Cardiac muscle cell (in vitro differentiated cells and primary cell): ENCODE results near the gene NCCRP1. TPM values are rescaled to one million over a fixed set of nuclear protein-coding genes. Genes with fewer than 3 reads are reported as not detected.

Source experiments
- DNase-seq, 2 donors: peaks; one replicate each; pipeline versions ENCODE4 v3.0.0 to v3.0.0-alpha.2; 2010 to 2017; ENCODE audit warnings: low read depth in 1 of 2, low spot score in 1 of 2
- H3K27ac ChIP-seq: fragments of 200-600 bp; sonication (generic); 2 replicates; pipeline ENCODE4 v1.5.1; 2016
- H3K27me3 ChIP-seq: fragments of 200-600 bp; sonication (generic); 2 replicates; pipeline ENCODE4 v1.6.0; 2016; ENCODE audit warnings: control low read depth
- H3K36me3 ChIP-seq: fragments of 200-600 bp; sonication (generic); 2 replicates; pipeline ENCODE4 v1.5.1; 2016; ENCODE audit warnings: control low read depth
- H3K4me1 ChIP-seq: fragments of 200-600 bp; sonication (generic); 2 replicates; pipeline ENCODE4 v1.8.1; 2017; ENCODE audit warnings: low read depth, mild to moderate bottlenecking, mixed run types
- H3K4me3 ChIP-seq: fragments of 200-600 bp; sonication (generic); 2 replicates; pipeline ENCODE4 v1.5.1; 2016; ENCODE audit warnings: mild to moderate bottlenecking
- H3K9me3 ChIP-seq: fragments of 200-600 bp; sonication (generic); 2 replicates; pipeline ENCODE4 v1.5.1; 2017; ENCODE audit warnings: low read depth, mild to moderate bottlenecking, control low read depth
- polyA plus RNA-seq: library from polyadenylated mRNA; unstranded; fragments of >200 nt; fragmentation: Nextera tagmentation; extraction: Ambion mirVana; gene quantifications from 2 replicates; pipeline ENCODE4 v1.2.1, GENCODE V29; 2016
- total RNA-seq: library from RNA; depleted of rRNA; stranded (reverse); fragments of >200 nt; gene quantifications from 2 replicates; pipeline ENCODE4 v1.2.3, GENCODE V29; 2016
- TF ChIP-seq, protein P1 (sequence below): IDR thresholded peaks from 2 replicates; pipeline ENCODE4 v1.5.1; 2012; ENCODE audit warnings: low read depth, mild to moderate bottlenecking, low read length

Gene NCCRP1
- total and polyA plus RNA-seq, 2 experiments from 2014 or later, result 10.0 to 16.1 TPM

DNA sequence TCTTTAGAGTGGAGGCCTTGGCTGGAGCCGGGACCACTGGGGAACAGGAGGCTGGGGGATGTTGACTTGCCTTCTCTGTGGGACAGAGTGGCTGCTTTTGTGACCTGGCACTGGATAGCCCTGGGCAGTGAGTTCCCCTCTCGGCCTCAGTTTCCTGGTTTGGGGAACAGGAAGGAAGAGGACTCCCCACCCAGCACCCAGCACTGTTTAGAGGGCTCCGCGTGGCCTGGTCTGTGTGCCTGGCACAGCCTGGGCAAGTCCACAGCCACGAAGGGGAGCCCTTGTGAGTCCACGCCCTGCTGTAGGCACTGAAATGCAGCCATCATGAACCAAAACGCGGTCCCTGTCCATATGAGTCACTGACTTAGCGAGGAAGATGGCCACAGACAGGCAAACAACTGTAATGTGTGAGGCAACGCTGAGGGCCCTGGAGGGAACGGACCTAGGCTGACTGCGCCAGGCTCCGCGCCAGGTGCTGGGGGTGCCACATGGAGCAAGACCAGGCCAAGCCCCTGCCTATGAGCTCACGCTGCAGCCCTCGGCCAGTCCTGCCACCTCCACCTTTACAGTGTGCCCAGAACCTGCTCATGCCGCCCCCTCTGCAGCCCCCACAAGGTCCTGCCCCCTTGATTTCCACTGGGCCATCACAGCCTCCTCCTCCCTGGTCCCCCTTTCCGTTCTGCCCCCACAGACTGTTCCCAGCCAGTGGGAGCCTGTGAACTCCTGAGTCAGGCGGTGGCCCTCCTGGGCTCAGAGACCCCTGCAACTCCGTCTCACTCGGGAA, 35.7 kb upstream of the NCCRP1 start:
- H3K9me3 ChIP-seq, result no peaks in the 10 kb centered on the region
- H3K4me3 ChIP-seq, result no peak overlapping the region
- no peak overlapping the region for H3K27ac ChIP-seq
- peaks cover 14% of the 10 kb centered on the region for H3K4me1 ChIP-seq
- H3K27me3 ChIP-seq, result no peaks in the 10 kb centered on the region
- peak in 1 of 2 donors; percentile 21 for DNase-seq
- H3K36me3 ChIP-seq, result no peaks in the 10 kb centered on the region
- TF ChIP-seq, protein P1, sequence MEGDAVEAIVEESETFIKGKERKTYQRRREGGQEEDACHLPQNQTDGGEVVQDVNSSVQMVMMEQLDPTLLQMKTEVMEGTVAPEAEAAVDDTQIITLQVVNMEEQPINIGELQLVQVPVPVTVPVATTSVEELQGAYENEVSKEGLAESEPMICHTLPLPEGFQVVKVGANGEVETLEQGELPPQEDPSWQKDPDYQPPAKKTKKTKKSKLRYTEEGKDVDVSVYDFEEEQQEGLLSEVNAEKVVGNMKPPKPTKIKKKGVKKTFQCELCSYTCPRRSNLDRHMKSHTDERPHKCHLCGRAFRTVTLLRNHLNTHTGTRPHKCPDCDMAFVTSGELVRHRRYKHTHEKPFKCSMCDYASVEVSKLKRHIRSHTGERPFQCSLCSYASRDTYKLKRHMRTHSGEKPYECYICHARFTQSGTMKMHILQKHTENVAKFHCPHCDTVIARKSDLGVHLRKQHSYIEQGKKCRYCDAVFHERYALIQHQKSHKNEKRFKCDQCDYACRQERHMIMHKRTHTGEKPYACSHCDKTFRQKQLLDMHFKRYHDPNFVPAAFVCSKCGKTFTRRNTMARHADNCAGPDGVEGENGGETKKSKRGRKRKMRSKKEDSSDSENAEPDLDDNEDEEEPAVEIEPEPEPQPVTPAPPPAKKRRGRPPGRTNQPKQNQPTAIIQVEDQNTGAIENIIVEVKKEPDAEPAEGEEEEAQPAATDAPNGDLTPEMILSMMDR, result no peak

DNA sequence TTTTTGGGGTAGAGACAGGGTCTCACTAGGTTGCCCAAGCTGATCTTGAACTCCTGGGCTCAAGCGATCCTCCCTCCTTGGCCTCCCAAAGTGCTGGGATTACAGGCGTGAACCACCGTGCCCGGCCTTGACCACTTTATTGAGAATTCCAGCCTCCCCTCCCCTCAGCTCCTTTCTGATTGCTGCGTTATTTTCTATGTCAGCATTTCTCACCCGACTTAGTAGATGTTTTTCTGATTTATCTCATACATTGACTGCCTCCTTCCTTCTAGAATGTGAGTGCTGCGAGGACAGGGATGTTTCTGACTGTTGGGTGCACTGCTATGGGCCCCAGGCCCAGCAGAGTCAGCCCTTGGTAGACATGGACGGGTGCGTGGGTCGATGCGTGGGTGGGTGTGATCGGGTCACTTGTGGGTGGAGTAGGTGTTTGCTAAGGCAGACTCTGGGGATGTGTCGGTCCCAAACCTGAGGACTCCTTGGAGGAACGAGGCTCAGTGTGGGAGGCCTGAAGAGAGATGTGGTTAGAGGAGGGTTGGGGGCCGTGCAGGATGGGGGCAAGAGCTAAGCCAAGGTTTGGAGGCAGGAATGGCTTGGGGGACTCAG, 34.2 kb upstream of the NCCRP1 start:
- Histone ChIP-seq H3K9me3 (no peaks in the 10 kb centered on the region), H3K27me3 (no peaks in the 10 kb centered on the region), H3K4me1 (peaks cover 16% of the 10 kb centered on the region)

DNA sequence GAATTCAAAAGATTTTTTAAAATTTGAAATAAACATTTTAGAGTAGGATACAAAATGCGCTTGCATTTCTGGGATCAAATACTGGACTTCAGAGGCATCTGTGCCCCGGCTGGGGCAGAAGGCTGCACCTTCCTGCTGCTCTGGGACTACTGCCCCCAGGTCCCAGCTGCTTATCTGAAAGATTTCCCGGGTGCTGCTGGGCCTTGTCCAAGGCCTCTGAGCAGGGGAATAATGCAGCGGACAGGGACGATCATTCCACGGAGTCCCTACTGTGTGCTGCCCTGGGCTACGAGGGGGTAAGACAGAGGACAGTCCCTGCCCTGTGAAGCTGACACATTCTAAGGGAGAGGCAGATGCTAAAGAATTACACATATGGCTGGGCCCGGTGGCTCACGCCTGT, 33.1 kb upstream of the NCCRP1 start:
- H3K27ac ChIP-seq, result no peak overlapping the region

More for the DNA sequence above, 34.2 kb upstream of the NCCRP1 start:
- TF ChIP-seq, protein P1, result no peak
- DNase-seq, result no peak
- no peak overlapping the region for H3K4me3 ChIP-seq
- no peak overlapping the region for H3K27ac ChIP-seq
- no peaks in the 10 kb centered on the region for H3K36me3 ChIP-seq

DNA sequence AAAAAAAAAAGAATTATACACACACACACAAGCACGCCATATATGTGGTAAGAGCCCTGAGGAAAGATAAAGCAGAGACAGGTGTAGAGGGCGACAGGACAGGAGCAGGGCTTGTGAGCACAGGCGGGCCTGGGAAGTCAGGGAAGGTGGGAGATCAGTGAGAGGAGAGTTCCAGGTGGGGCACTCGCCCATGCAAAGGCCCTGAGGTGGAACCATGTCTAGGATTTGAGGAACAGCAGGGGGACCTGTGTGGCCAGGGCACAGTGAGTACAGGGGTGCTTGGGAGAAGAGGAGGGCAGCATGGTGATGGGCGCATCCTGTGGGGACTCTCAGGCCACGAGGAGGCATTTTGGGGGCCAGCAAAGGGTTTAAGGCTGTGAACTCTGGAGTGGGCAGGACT, 32.5 kb upstream of the NCCRP1 start:
- Histone ChIP-seq H3K4me3 (no peak overlapping the region), H3K27me3 (no peaks in the 10 kb centered on the region), H3K4me1 (peaks cover 14% of the 10 kb centered on the region), H3K36me3 (no peaks in the 10 kb centered on the region), H3K9me3 (no peaks in the 10 kb centered on the region), H3K27ac (no peak overlapping the region)
- TF ChIP-seq, protein P1, result no peak
- no peak for DNase-seq

More for the DNA sequence above, 33.1 kb upstream of the NCCRP1 start:
- peaks cover 14% of the 10 kb centered on the region for H3K4me1 ChIP-seq
- no peak for DNase-seq
- no peak overlapping the region for H3K4me3 ChIP-seq
- TF ChIP-seq, protein P1, result no peak
- no peaks in the 10 kb centered on the region for H3K9me3 ChIP-seq
- no peaks in the 10 kb centered on the region for H3K27me3 ChIP-seq
- no peaks in the 10 kb centered on the region for H3K36me3 ChIP-seq

DNA sequence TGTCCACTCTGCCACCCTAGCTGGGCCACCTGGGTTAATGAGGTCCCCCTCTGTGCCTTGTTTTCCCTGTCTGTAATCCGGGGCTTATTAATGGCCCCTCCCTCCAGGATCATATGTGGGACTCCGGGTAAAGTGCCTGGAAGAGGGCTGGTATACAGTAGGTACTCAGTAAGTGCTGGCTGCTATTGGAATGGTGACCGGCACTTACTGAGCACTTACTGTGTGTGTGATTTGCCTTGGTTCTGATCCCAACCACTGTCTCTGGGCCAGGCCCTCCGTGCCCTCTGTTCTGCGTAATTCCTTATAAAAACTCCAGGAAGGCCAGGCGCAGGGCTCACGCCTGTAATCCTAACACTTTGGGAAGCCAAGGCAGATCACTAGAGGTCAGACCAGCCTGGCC, 30.9 kb upstream of the NCCRP1 start:
- H3K27ac ChIP-seq, result no peak overlapping the region
- H3K4me1 ChIP-seq, result peaks cover 25% of the 10 kb centered on the region
- TF ChIP-seq, protein P1, result no peak

More for the DNA sequence above, 30.9 kb upstream of the NCCRP1 start:
- Histone ChIP-seq H3K9me3 (no peaks in the 10 kb centered on the region), H3K4me3 (no peak overlapping the region), H3K36me3 (no peaks in the 10 kb centered on the region), H3K27me3 (no peaks in the 10 kb centered on the region)
- no peak for DNase-seq
